Glomerular visceral epithelial cell (primary cell): ENCODE data around the gene CPA1.

ENCODE experiments used
- DNase-seq: peaks from one replicate; pipeline ENCODE4 v3.0.0-alpha.2; 2016; ENCODE audit errors: extremely low spot score

CPA1 gene

GRCh38 chr7:130379921-130380860 lies at the start of gene CPA1:
CPA1 (plus strand) TSS chr7:130380494; CDS start chr7:130380521, 27 bp downstream.
- DNase-seq = no peak

- DNase-seq = no peak
Measured at GRCh38 chr7:130332259-130333053, 47.8 kb upstream of the CPA1 start.

- DNase-seq = no peak
Measured at GRCh38 chr7:130333832-130334231, 46.5 kb upstream of the CPA1 start.

- no peak for DNase-seq
Measured at GRCh38 chr7:130334274-130334673, 46.0 kb upstream of the CPA1 start.

- no peak for DNase-seq
Measured at GRCh38 chr7:130337410-130337971, 42.8 kb upstream of the CPA1 start.

GRCh38 chr7:130338233-130338632 lies 42.1 kb upstream of the CPA1 start:
- no peak for DNase-seq

GRCh38 chr7:130341882-130342281 lies 38.4 kb upstream of the CPA1 start:
- DNase-seq = no peak

GRCh38 chr7:130342701-130343380 lies 37.5 kb upstream of the CPA1 start:
- DNase-seq = no peak

GRCh38 chr7:130344271-130344866 lies 35.9 kb upstream of the CPA1 start, which contains the start of gene CPA5:
CPA5 (plus strand) TSS chr7:130344816; CDS start chr7:130346486, 1,670 bp downstream.
- no peak for DNase-seq

GRCh38 chr7:130345136-130345535 lies 35.2 kb upstream of the CPA1 start:
- no peak for DNase-seq

GRCh38 chr7:130345725-130346124 lies 34.6 kb upstream of the CPA1 start:
- DNase-seq = no peak

- no peak for DNase-seq
Measured at GRCh38 chr7:130346177-130346905, 34.0 kb upstream of the CPA1 start.

GRCh38 chr7:130346941-130347340 lies 33.4 kb upstream of the CPA1 start:
- no peak for DNase-seq

GRCh38 chr7:130349911-130350782 lies 30.1 kb upstream of the CPA1 start:
- DNase-seq = no peak

- DNase-seq = no peak
Measured at GRCh38 chr7:130350945-130351790, 29.1 kb upstream of the CPA1 start.

GRCh38 chr7:130351791-130352090 lies 28.6 kb upstream of the CPA1 start:
- DNase-seq = no peak

GRCh38 chr7:130352194-130353074 lies 27.9 kb upstream of the CPA1 start:
- peak; percentile 18 for DNase-seq

GRCh38 chr7:130353196-130353595 lies 27.1 kb upstream of the CPA1 start:
- no peak for DNase-seq
